Thoracic aorta (tissue), 2 donors: ENCODE data around the gene OXNAD1. TPM values are rescaled to one million over a fixed set of nuclear protein-coding genes. Genes with fewer than 3 reads are reported as not detected.

Experiments
- ATAC-seq: fragments of 150-250 bp; one replicate; pipeline ENCODE4 v1.8.0; 2017; ENCODE audit warnings: low read depth; ENCODE audit not compliant: insufficient number of reproducible peaks, low FRiP score
- DNase-seq: peaks from one replicate; pipeline ENCODE4 v3.0.0-alpha.2; 2020; ENCODE audit warnings: low spot score
- H3K27ac ChIP-seq, 2 donors: fragments of 200-600 bp; sonication (generic); 1 replicate in 1 of 2; 2 replicates in 1 of 2; pipeline ENCODE4 v1.5.1; 2016; ENCODE audit warnings: mild to moderate bottlenecking in 2 of 2, moderate library complexity in 2 of 2
- H3K27me3 ChIP-seq: fragments of 200-600 bp; sonication (generic); replicated peaks from 2 replicates; pipeline ENCODE4 v1.6.0; 2016; ENCODE audit warnings: mild to moderate bottlenecking; ENCODE audit not compliant: insufficient read depth
- H3K36me3 ChIP-seq: fragments of 200-600 bp; sonication (generic); one replicate; pipeline ENCODE4 v1.5.1; 2016
- H3K4me1 ChIP-seq, 2 donors: fragments of 200-600 bp; sonication (generic); 1 replicate in 1 of 2; 2 replicates in 1 of 2; pipeline versions ENCODE4 v1.5.1 to v1.6.0; 2016; ENCODE audit warnings: low read depth in 2 of 2, mild to moderate bottlenecking in 1 of 2; ENCODE audit not compliant: control insufficient read depth in 1 of 2
- H3K4me3 ChIP-seq: fragments of 200-600 bp; sonication (generic); 2 replicates; pipeline ENCODE4 v1.5.1; 2016; ENCODE audit warnings: mild to moderate bottlenecking
- H3K9me3 ChIP-seq: fragments of 200-600 bp; sonication (generic); 2 replicates; pipeline ENCODE4 v1.5.1; 2016
- total RNA-seq, 2 donors: library from RNA; depleted of rRNA; stranded (reverse); fragments of >200 nt; gene quantifications; one replicate each; pipeline versions ENCODE4 v1.1.0 to v1.2.3, GENCODE V29; 2016
- TF ChIP-seq, protein P1 (sequence below): fragments of 200-600 bp; sonication (generic); IDR thresholded peaks from one replicate; pipeline ENCODE4 v1.5.1; 2019; ENCODE audit warnings: antibody characterized with exemption

OXNAD1 gene
- total RNA-seq, 2 donors from 2014 or later = 6.8 to 7.9 TPM

DNA sequence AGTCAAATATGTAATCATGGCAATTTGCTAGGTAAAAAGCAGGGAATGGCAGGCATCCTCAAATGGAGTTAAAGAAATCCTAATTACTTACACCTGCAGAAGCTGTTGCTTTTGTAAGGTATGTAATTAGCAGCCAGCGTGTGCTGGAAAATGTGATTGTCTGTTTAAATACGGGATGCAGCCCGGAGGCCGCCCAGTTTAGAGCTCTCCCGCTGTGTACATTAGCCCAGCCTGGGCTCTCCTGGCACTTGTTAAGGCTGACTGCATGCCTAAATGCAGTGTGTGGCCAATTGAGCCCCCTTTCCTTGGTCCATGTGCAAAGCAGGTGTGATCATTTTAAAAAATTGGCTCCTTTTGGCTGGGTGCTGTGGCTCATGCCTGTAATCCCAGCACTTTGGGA, 9.3 kb upstream of the OXNAD1 start:
- Histone ChIP-seq H3K4me1 (peaks cover 6 to 37% of the 10 kb centered on the region in 2 donors), H3K27ac (no peak overlapping the region), H3K36me3 (peaks cover 6% of the 10 kb centered on the region), H3K27me3 (no peaks in the 10 kb centered on the region), H3K9me3 (no peaks in the 10 kb centered on the region), H3K4me3 (no peak overlapping the region)
- ATAC-seq = no peak
- DNase-seq = no peak
- TF ChIP-seq, protein P1, sequence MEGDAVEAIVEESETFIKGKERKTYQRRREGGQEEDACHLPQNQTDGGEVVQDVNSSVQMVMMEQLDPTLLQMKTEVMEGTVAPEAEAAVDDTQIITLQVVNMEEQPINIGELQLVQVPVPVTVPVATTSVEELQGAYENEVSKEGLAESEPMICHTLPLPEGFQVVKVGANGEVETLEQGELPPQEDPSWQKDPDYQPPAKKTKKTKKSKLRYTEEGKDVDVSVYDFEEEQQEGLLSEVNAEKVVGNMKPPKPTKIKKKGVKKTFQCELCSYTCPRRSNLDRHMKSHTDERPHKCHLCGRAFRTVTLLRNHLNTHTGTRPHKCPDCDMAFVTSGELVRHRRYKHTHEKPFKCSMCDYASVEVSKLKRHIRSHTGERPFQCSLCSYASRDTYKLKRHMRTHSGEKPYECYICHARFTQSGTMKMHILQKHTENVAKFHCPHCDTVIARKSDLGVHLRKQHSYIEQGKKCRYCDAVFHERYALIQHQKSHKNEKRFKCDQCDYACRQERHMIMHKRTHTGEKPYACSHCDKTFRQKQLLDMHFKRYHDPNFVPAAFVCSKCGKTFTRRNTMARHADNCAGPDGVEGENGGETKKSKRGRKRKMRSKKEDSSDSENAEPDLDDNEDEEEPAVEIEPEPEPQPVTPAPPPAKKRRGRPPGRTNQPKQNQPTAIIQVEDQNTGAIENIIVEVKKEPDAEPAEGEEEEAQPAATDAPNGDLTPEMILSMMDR = no peak

DNA sequence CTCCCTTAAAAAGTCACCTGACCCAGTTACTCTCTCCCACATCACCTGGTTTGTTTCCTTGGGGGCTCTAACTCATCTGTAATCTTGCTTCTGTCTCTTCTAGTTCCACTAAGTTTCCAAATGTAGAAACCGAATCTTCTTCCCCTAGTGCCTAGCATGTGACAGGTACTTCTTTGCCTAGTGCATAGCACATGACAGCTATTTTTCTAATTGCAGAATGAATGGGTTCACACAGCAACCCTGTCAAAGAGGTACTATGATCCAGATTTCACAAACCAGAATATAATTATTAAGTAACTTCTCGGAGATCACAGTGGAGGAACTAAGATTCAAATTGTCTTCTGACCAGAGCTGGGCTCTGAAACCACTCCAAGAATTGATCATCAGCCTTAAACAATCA, 7.7 kb upstream of the OXNAD1 start:
- Histone ChIP-seq H3K9me3 (no peaks in the 10 kb centered on the region), H3K27me3 (no peaks in the 10 kb centered on the region), H3K27ac (no peak overlapping the region), H3K4me3 (no peak overlapping the region), H3K4me1 (peaks cover 6 to 41% of the 10 kb centered on the region in 2 donors), H3K36me3 (peaks cover 6% of the 10 kb centered on the region)
- TF ChIP-seq, protein P1 = no peak
- ATAC-seq (no peak), DNase-seq (no peak)

DNA sequence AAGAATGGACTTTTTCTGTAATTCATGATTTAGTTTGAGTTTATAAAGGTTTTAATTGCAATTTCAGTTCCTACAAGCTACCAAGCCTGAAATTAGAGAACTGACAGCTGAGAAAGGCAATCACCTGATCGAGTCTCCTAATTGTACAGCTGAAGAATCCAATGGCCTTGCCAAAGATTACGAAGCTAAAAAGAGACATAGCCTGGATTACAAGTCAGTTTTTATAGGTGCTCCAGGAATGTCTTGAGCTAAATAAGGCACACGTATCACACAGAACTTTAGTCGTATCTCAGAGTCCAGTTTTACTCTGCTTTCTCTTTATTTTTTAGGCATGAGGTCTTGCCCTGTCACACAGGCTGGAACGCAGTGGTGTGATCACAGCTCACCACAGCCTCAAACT, 6.8 kb upstream of the OXNAD1 start:
- Histone ChIP-seq H3K27me3 (no peaks in the 10 kb centered on the region), H3K27ac (peak overlapping the region in 1 of 2 donors; percentile 28), H3K4me3 (no peak overlapping the region), H3K36me3 (peaks cover 6% of the 10 kb centered on the region), H3K9me3 (no peaks in the 10 kb centered on the region), H3K4me1 (peaks cover 4 to 42% of the 10 kb centered on the region in 2 donors)
- TF ChIP-seq, protein P1 = no peak
- ATAC-seq (no peak), DNase-seq (no peak)

DNA sequence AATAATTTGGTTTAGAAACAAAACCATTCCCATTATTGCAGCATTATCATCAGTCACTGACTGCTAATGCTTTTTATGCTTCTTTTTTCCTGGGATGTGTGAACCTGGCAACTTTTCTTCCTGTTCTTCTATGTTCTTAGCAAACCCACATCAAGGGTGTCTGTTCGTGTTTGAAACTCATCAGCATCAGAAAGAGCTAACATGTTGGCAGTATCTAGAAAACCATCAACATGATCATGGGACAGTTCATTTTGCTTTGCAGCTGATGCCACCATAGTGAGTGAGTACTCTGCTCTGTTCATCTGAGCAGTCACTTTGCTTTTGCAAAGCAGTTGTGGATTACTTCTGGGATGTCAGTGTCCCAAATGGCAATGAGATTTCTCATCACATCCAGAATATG, 6.1 kb upstream of the OXNAD1 start:
- TF ChIP-seq, protein P1 = no peak
- DNase-seq (no peak), ATAC-seq (no peak)
- no peak overlapping the region for H3K4me3 ChIP-seq
- peak overlapping the region in 1 of 2 donors; percentile 28 for H3K27ac ChIP-seq
- H3K36me3 ChIP-seq = peaks cover 6% of the 10 kb centered on the region
- no peaks in the 10 kb centered on the region for H3K9me3 ChIP-seq
- no peaks in the 10 kb centered on the region for H3K27me3 ChIP-seq
- peaks cover 8 to 39% of the 10 kb centered on the region in 2 donors for H3K4me1 ChIP-seq

DNA sequence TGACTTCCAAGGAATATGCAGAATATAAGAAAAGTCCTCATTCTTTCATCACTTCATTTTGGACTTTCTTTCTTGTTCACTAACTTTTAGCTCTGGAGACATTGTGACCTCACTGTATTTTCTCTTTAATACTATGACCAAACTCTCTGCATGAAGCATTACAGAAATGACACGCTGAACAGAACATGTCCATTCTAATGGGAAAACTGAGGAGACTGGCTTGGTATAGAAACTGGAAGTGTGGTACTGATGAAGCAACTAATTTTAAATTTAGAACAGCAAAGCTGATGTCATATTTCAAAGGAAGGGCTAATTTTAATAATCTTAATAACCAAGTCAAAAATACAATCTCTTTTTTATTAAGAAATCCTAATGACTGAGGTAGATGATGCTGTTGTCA, 5.0 kb upstream of the OXNAD1 start:
- Histone ChIP-seq H3K27ac (no peak overlapping the region), H3K27me3 (no peaks in the 10 kb centered on the region), H3K36me3 (peaks cover 6% of the 10 kb centered on the region), H3K4me1 (peaks cover 9 to 29% of the 10 kb centered on the region in 2 donors), H3K4me3 (no peak overlapping the region), H3K9me3 (no peaks in the 10 kb centered on the region)
- DNase-seq = no peak
- TF ChIP-seq, protein P1 = no peak
- ATAC-seq = no peak
